ENCODE results near the gene MACROD1.

GRCh38 chr11:63958008-63958407, 207.9 kb downstream of the MACROD1 start:
- TF ChIP-seq POLR2AphosphoS5 (IDR thresholded peaks at IDR 0.05; ENCODE audit: low read depth, low read length) = no peak
- TF ChIP-seq POLR2A (IDR thresholded peaks at IDR 0.05; ENCODE audit: low read depth, low read length) = no peak
- TF ChIP-seq PAX5 (IDR thresholded peaks at IDR 0.05; ENCODE audit: insufficient read depth, low read length, severe bottlenecking) = no peak
- TF ChIP-seq TAF1 (IDR thresholded peaks at IDR 0.05; ENCODE audit: low read depth, low read length) = no peak
- no peak for TF ChIP-seq SPI1 (IDR thresholded peaks at IDR 0.05; ENCODE audit: low read depth, low read length)
